IgD-negative memory B cell (primary cell): ENCODE results near the gene RBM10. TPM values are rescaled to one million over a fixed set of nuclear protein-coding genes. Genes with fewer than 3 reads are reported as not detected.

Experiments used
- H3K27ac Mint-ChIP-seq, 3 donors: one replicate each; pipeline ENCODE4 v1.8.0; 2020 to 2022; ENCODE audit warnings: mild to moderate bottlenecking in 3 of 3, mixed read lengths in 3 of 3, moderate library complexity in 1 of 3
- H3K27me3 Mint-ChIP-seq: one replicate; pipeline ENCODE4 v1.8.0; 2021; ENCODE audit warnings: mixed read lengths
- H3K36me3 Mint-ChIP-seq: one replicate; pipeline ENCODE4 v1.8.0; 2020; ENCODE audit warnings: mild to moderate bottlenecking, mixed read lengths
- H3K4me1 Mint-ChIP-seq, 3 donors: one replicate each; pipeline ENCODE4 v1.8.0; 2020 to 2022; ENCODE audit warnings: mixed read lengths in 3 of 3, mild to moderate bottlenecking in 1 of 3
- H3K4me3 Mint-ChIP-seq, 4 donors: one replicate each; pipeline ENCODE4 v1.8.0; 2020 to 2022; ENCODE audit warnings: mild to moderate bottlenecking in 4 of 4, mixed read lengths in 4 of 4, moderate library complexity in 3 of 4
- H3K9me3 Mint-ChIP-seq, 3 donors: one replicate each; pipeline ENCODE4 v1.8.0; 2020 to 2021; ENCODE audit warnings: mixed read lengths in 3 of 3, mild to moderate bottlenecking in 1 of 3
- polyA plus RNA-seq: library from polyadenylated mRNA; unstranded; fragments of 300-500 nt; fragmentation: Illumina TruSeq; gene quantifications from one replicate; pipeline ENCODE4 v1.2.3, GENCODE V29; 2021

RBM10 gene
- polyA plus RNA-seq, 1 donor from 2014 or later = 36.0 TPM

GRCh38 chrX:47177079-47177478 lies 32.1 kb downstream of the RBM10 start:
- no peak overlapping the region for H3K27ac Mint-ChIP-seq
- peaks cover 6% of the 10 kb centered on the region for H3K36me3 Mint-ChIP-seq
- peaks cover 8% of the 10 kb centered on the region for H3K27me3 Mint-ChIP-seq
- H3K4me1 Mint-ChIP-seq = peaks cover 0 to 2% (median 0%) of the 10 kb centered on the region in 3 donors
- no peak overlapping the region for H3K4me3 Mint-ChIP-seq
- H3K9me3 Mint-ChIP-seq = no peaks in the 10 kb centered on the region

GRCh38 chrX:47178337-47178736 lies 33.3 kb downstream of the RBM10 start:
- peak overlapping the region in 1 of 3 donors; percentile 20 for H3K27ac Mint-ChIP-seq
- H3K27me3 Mint-ChIP-seq = peaks cover 8% of the 10 kb centered on the region
- H3K4me1 Mint-ChIP-seq = peaks cover 0 to 2% (median 0%) of the 10 kb centered on the region in 3 donors
- peaks cover 6% of the 10 kb centered on the region for H3K36me3 Mint-ChIP-seq
- H3K4me3 Mint-ChIP-seq = no peak overlapping the region
- no peaks in the 10 kb centered on the region for H3K9me3 Mint-ChIP-seq

- Mint-ChIP-seq H3K9me3 (no peaks in the 10 kb centered on the region), H3K27me3 (peaks cover 8% of the 10 kb centered on the region), H3K4me1 (peaks cover 0 to 2% (median 0%) of the 10 kb centered on the region in 3 donors), H3K4me3 (no peak overlapping the region), H3K36me3 (peaks cover 6% of the 10 kb centered on the region), H3K27ac (no peak overlapping the region)
These were observed 34.4 kb downstream of the RBM10 start for GRCh38 chrX:47179221-47179927.

- H3K36me3 Mint-ChIP-seq = peaks cover 6% of the 10 kb centered on the region
- H3K27ac Mint-ChIP-seq = no peak overlapping the region
- H3K27me3 Mint-ChIP-seq = peaks cover 8% of the 10 kb centered on the region
- H3K9me3 Mint-ChIP-seq = no peaks in the 10 kb centered on the region
- no peak overlapping the region for H3K4me3 Mint-ChIP-seq
- H3K4me1 Mint-ChIP-seq = peaks cover 0 to 2% (median 0%) of the 10 kb centered on the region in 3 donors
These were observed 34.9 kb downstream of the RBM10 start for GRCh38 chrX:47179928-47180255.

GRCh38 chrX:47180346-47180745 lies 35.3 kb downstream of the RBM10 start:
- Mint-ChIP-seq H3K4me3 (no peak overlapping the region), H3K4me1 (peaks cover 0 to 2% (median 0%) of the 10 kb centered on the region in 3 donors), H3K9me3 (no peaks in the 10 kb centered on the region), H3K36me3 (peaks cover 6% of the 10 kb centered on the region), H3K27ac (no peak overlapping the region), H3K27me3 (peaks cover 8% of the 10 kb centered on the region)

GRCh38 chrX:47181301-47181700 lies 36.3 kb downstream of the RBM10 start:
- Mint-ChIP-seq H3K4me3 (no peak overlapping the region), H3K9me3 (no peaks in the 10 kb centered on the region), H3K4me1 (peaks cover 0 to 2% (median 0%) of the 10 kb centered on the region in 3 donors), H3K27ac (no peak overlapping the region), H3K27me3 (peaks cover 8% of the 10 kb centered on the region), H3K36me3 (peaks cover 6% of the 10 kb centered on the region)

GRCh38 chrX:47182106-47182700 lies 37.2 kb downstream of the RBM10 start:
- Mint-ChIP-seq H3K36me3 (peaks cover 6% of the 10 kb centered on the region), H3K4me1 (peaks cover 0 to 2% (median 0%) of the 10 kb centered on the region in 3 donors)

GRCh38 chrX:47184486-47184885 lies 39.5 kb downstream of the RBM10 start:
- H3K9me3 Mint-ChIP-seq = no peaks in the 10 kb centered on the region
- no peaks in the 10 kb centered on the region for H3K27me3 Mint-ChIP-seq
- peaks cover 2% of the 10 kb centered on the region for H3K36me3 Mint-ChIP-seq
- H3K27ac Mint-ChIP-seq = peak overlapping the region in 1 of 3 donors; percentile 52
- no peak overlapping the region for H3K4me3 Mint-ChIP-seq
- H3K4me1 Mint-ChIP-seq = peaks cover 0 to 7% (median 4%) of the 10 kb centered on the region in 3 donors

More at GRCh38 chrX:47182106-47182700, 37.2 kb downstream of the RBM10 start:
- Mint-ChIP-seq H3K27me3 (peaks cover 6% of the 10 kb centered on the region), H3K9me3 (no peaks in the 10 kb centered on the region), H3K4me3 (no peak overlapping the region), H3K27ac (no peak overlapping the region)

- H3K9me3 Mint-ChIP-seq = no peaks in the 10 kb centered on the region
- peaks cover 2% of the 10 kb centered on the region for H3K36me3 Mint-ChIP-seq
- H3K4me1 Mint-ChIP-seq = peaks cover 0 to 7% (median 4%) of the 10 kb centered on the region in 3 donors
- H3K4me3 Mint-ChIP-seq = no peak overlapping the region
- H3K27ac Mint-ChIP-seq = no peak overlapping the region
- H3K27me3 Mint-ChIP-seq = no peaks in the 10 kb centered on the region
These were observed 40.2 kb downstream of the RBM10 start for GRCh38 chrX:47185241-47185640.

- Mint-ChIP-seq H3K27ac (no peak overlapping the region), H3K9me3 (no peaks in the 10 kb centered on the region), H3K36me3 (peaks cover 2% of the 10 kb centered on the region), H3K4me3 (no peak overlapping the region), H3K4me1 (peaks cover 3 to 13% (median 7%) of the 10 kb centered on the region in 3 donors), H3K27me3 (no peaks in the 10 kb centered on the region)
These were observed 41.2 kb downstream of the RBM10 start for GRCh38 chrX:47186096-47186740.

GRCh38 chrX:47187106-47187677 lies 42.2 kb downstream of the RBM10 start:
- Mint-ChIP-seq H3K27ac (no peak overlapping the region), H3K27me3 (no peaks in the 10 kb centered on the region), H3K4me1 (peaks cover 6 to 19% (median 8%) of the 10 kb centered on the region in 3 donors), H3K9me3 (no peaks in the 10 kb centered on the region), H3K36me3 (no peaks in the 10 kb centered on the region), H3K4me3 (no peak overlapping the region)

- Mint-ChIP-seq H3K9me3 (no peaks in the 10 kb centered on the region), H3K27ac (no peak overlapping the region), H3K27me3 (no peaks in the 10 kb centered on the region), H3K4me1 (peaks cover 22 to 32% (median 24%) of the 10 kb centered on the region in 3 donors), H3K36me3 (no peaks in the 10 kb centered on the region), H3K4me3 (no peak overlapping the region)
These were observed 44.9 kb downstream of the RBM10 start for GRCh38 chrX:47189906-47190305.

- peak overlapping the region; percentile 81 to 98 (median 92) for H3K4me3 Mint-ChIP-seq
- H3K36me3 Mint-ChIP-seq = no peaks in the 10 kb centered on the region
- H3K27ac Mint-ChIP-seq = peak overlapping the region; percentile 89 to 96 (median 93)
- peaks cover 26 to 33% (median 29%) of the 10 kb centered on the region in 3 donors for H3K4me1 Mint-ChIP-seq
- no peaks in the 10 kb centered on the region for H3K27me3 Mint-ChIP-seq
- no peaks in the 10 kb centered on the region for H3K9me3 Mint-ChIP-seq
These were observed 45.6 kb downstream of the RBM10 start for GRCh38 chrX:47190445-47191269.

- Mint-ChIP-seq H3K4me1 (peaks cover 33 to 40% (median 35%) of the 10 kb centered on the region in 3 donors), H3K4me3 (peak overlapping the region; percentile 81 to 98 (median 92)), H3K36me3 (no peaks in the 10 kb centered on the region), H3K27me3 (no peaks in the 10 kb centered on the region), H3K9me3 (no peaks in the 10 kb centered on the region), H3K27ac (peak overlapping the region; percentile 89 to 96 (median 93))
These were observed 46.3 kb downstream of the RBM10 start for GRCh38 chrX:47191331-47191730.
